ENCODE measurements around the gene CLIC2. TPM values are rescaled to one million over a fixed set of nuclear protein-coding genes. Genes with fewer than 3 reads are reported as not detected.

The CLIC2 gene
- 0.04 to 0.19 TPM (median 0.09 TPM) in 4 of 5 replicates, not detected in the other for total RNA-seq (2022; extraction: Qiagen RNA extraction)

GRCh38 chrX:155334486-155335336 is at the start of gene CLIC2:
Gene CLIC2 (minus strand): TSS chrX:155334614. CDS start chrX:155334427, 187 bp downstream.

GRCh38 chrX:155381843-155382528 is 47.6 kb upstream of the CLIC2 start, which contains the start of gene F8A2:
Gene F8A2 (plus strand): TSS chrX:155382095. CDS start chrX:155382115, 20 bp downstream.

GRCh38 chrX:155263854-155264628 is 70.4 kb downstream of the CLIC2 start, which contains the start of gene RAB39B:
Gene RAB39B (minus strand): TSS chrX:155264491. CDS start chrX:155264288, 203 bp downstream.

Other genes with a start within 250 kb of the CLIC2 start
- 44.0 to 59.0 TPM (median 48.0 TPM) in 5 replicates for gene VBP1, start 118.2 kb downstream of the CLIC2 start, total RNA-seq (2022; extraction: Qiagen RNA extraction)
- 0.71 to 1.0 TPM (median 0.80 TPM) in 5 replicates for gene RAB39B, start 70.1 kb downstream of the CLIC2 start, total RNA-seq (2022; extraction: Qiagen RNA extraction)
- gene F8A2, start 47.5 kb upstream of the CLIC2 start, total RNA-seq (2022; extraction: Qiagen RNA extraction), result not detected in 5 replicates
- gene F8A3, start 124.0 kb upstream of the CLIC2 start, total RNA-seq (2022; extraction: Qiagen RNA extraction), result 0.47 to 1.0 TPM (median 0.54 TPM) in 5 replicates